Stimulated activated naive CD8-positive, alpha-beta T cell treated with anti-CD3 and anti-CD28 coated beads, Interleukin-15, amount 100 ng/mL, for 72 hours (primary cell): ENCODE data around the gene KCNJ5.
"Not testable (repeated sequence)": the region's sequence is repeated elsewhere in the genome, so short reads cannot be mapped to it uniquely, and the experiment has no call there.

Experiments used
- ATAC-seq: fragments of 150-1000 bp; cut with Tn5 transposase; 2 replicates; pipeline ENCODE4 v1.10.0; 2021; ENCODE audit warnings: mild to moderate bottlenecking, moderate library complexity
- DNase-seq, 2 donors: peaks; one replicate each; pipeline ENCODE4 v3.0.0; 2021 to 2022
- H3K27ac Mint-ChIP-seq, 2 donors: one replicate each; pipeline ENCODE4 v1.8.0; 2022; ENCODE audit warnings: mild to moderate bottlenecking in 2 of 2, mixed read lengths in 2 of 2, moderate library complexity in 2 of 2
- H3K27me3 Mint-ChIP-seq: one replicate; pipeline ENCODE4 v1.8.0; 2022; ENCODE audit warnings: mixed read lengths
- H3K4me1 Mint-ChIP-seq: one replicate; pipeline ENCODE4 v1.8.0; 2022; ENCODE audit warnings: mild to moderate bottlenecking, mixed read lengths
- H3K4me3 Mint-ChIP-seq, 2 donors: one replicate each; pipeline ENCODE4 v1.8.0; 2022; ENCODE audit warnings: mild to moderate bottlenecking in 2 of 2, mixed read lengths in 2 of 2, moderate library complexity in 1 of 2
- H3K9me3 Mint-ChIP-seq, 2 donors: one replicate each; pipeline ENCODE4 v1.8.0; 2022; ENCODE audit warnings: mixed read lengths in 2 of 2

The KCNJ5 gene

GRCh38 chr11:128911701-128912100, 20.5 kb downstream of the KCNJ5 start:
- H3K4me1 Mint-ChIP-seq = peaks cover under 1% of the 10 kb centered on the region
- no peak overlapping the region for H3K4me3 Mint-ChIP-seq
- H3K27ac Mint-ChIP-seq = no peak overlapping the region
- H3K27me3 Mint-ChIP-seq = peaks cover 63% of the 10 kb centered on the region
- DNase-seq = no peak
- no peak for ATAC-seq
- H3K9me3 Mint-ChIP-seq = peaks cover 0 to 9% of the 10 kb centered on the region in 2 donors

- H3K27me3 Mint-ChIP-seq = peaks cover 54% of the 10 kb centered on the region
- no peak overlapping the region for H3K27ac Mint-ChIP-seq
- H3K4me3 Mint-ChIP-seq = no peak overlapping the region
- H3K4me1 Mint-ChIP-seq = peaks cover 13% of the 10 kb centered on the region
- peaks cover 0 to 9% of the 10 kb centered on the region in 2 donors for H3K9me3 Mint-ChIP-seq
- DNase-seq (no peak), ATAC-seq (no peak)
Measured at GRCh38 chr11:128913806-128914205, 22.6 kb downstream of the KCNJ5 start.

- Mint-ChIP-seq H3K27ac (no peak overlapping the region), H3K27me3 (peaks cover 47% of the 10 kb centered on the region), H3K4me1 (peaks cover 19% of the 10 kb centered on the region), H3K4me3 (no peak overlapping the region), H3K9me3 (peaks cover 0 to 9% of the 10 kb centered on the region in 2 donors)
- no peak for DNase-seq
- no peak for ATAC-seq
Measured at GRCh38 chr11:128914216-128915148, 23.3 kb downstream of the KCNJ5 start.

GRCh38 chr11:128915149-128915521, 24.0 kb downstream of the KCNJ5 start:
- peaks cover 25% of the 10 kb centered on the region for H3K4me1 Mint-ChIP-seq
- no peak overlapping the region for H3K4me3 Mint-ChIP-seq
- H3K9me3 Mint-ChIP-seq = peaks cover 0 to 9% of the 10 kb centered on the region in 2 donors
- H3K27me3 Mint-ChIP-seq = peaks cover 42% of the 10 kb centered on the region
- DNase-seq (no peak), ATAC-seq (no peak)
- no peak overlapping the region for H3K27ac Mint-ChIP-seq

GRCh38 chr11:128916037-128916572, 24.9 kb downstream of the KCNJ5 start:
- H3K4me1 Mint-ChIP-seq = peaks cover 25% of the 10 kb centered on the region
- H3K27ac Mint-ChIP-seq = peak overlapping the region in 1 of 2 donors; percentile 31
- H3K27me3 Mint-ChIP-seq = peaks cover 46% of the 10 kb centered on the region

GRCh38 chr11:128916681-128917080, 25.5 kb downstream of the KCNJ5 start:
- peaks cover 49% of the 10 kb centered on the region for H3K27me3 Mint-ChIP-seq
- H3K4me1 Mint-ChIP-seq = peaks cover 26% of the 10 kb centered on the region
- no peak overlapping the region for H3K4me3 Mint-ChIP-seq
- H3K9me3 Mint-ChIP-seq = peaks cover 0 to 9% of the 10 kb centered on the region in 2 donors
- no peak for DNase-seq
- no peak for ATAC-seq
- H3K27ac Mint-ChIP-seq = peak overlapping the region in 1 of 2 donors; percentile 31

More at GRCh38 chr11:128916037-128916572, 24.9 kb downstream of the KCNJ5 start:
- ATAC-seq (no peak), DNase-seq (no peak)
- peaks cover 0 to 9% of the 10 kb centered on the region in 2 donors for H3K9me3 Mint-ChIP-seq
- H3K4me3 Mint-ChIP-seq = no peak overlapping the region

- DNase-seq (peak in 1 of 2 donors; percentile 20), ATAC-seq (peak; percentile 54)
- Mint-ChIP-seq H3K27ac (peak overlapping the region; percentile 77 to 92), H3K4me1 (peaks cover 30% of the 10 kb centered on the region), H3K9me3 (peaks cover 0 to 9% of the 10 kb centered on the region in 2 donors), H3K27me3 (peaks cover 49% of the 10 kb centered on the region), H3K4me3 (peak overlapping the region; percentile 7 to 64)
Measured at GRCh38 chr11:128917144-128917724, 26.1 kb downstream of the KCNJ5 start.

- Mint-ChIP-seq H3K4me3 (peak overlapping the region; percentile 77 to 78), H3K9me3 (peaks cover 0 to 9% of the 10 kb centered on the region in 2 donors), H3K4me1 (peaks cover 30% of the 10 kb centered on the region), H3K27ac (peak overlapping the region; percentile 90 to 96), H3K27me3 (peaks cover 37% of the 10 kb centered on the region)
- ATAC-seq (peak; percentile 63), DNase-seq (peak in 1 of 2 donors; percentile 34)
Measured at GRCh38 chr11:128919216-128919615, 28.1 kb downstream of the KCNJ5 start.

GRCh38 chr11:128919635-128920034, 28.5 kb downstream of the KCNJ5 start:
- not testable (repeated sequence) for ATAC-seq, H3K9me3 Mint-ChIP-seq, H3K4me3 Mint-ChIP-seq, DNase-seq
- Mint-ChIP-seq H3K4me1 (peaks cover 30% of the 10 kb centered on the region), H3K27ac (peak overlapping the region in 1 of 2 donors; percentile 96), H3K27me3 (peaks cover 33% of the 10 kb centered on the region)

GRCh38 chr11:128920666-128921065, 29.5 kb downstream of the KCNJ5 start:
- Mint-ChIP-seq H3K4me1 (peaks cover 30% of the 10 kb centered on the region), H3K27ac (no peak overlapping the region), H3K4me3 (no peak overlapping the region), H3K9me3 (peaks cover 0 to 7% of the 10 kb centered on the region in 2 donors), H3K27me3 (peaks cover 30% of the 10 kb centered on the region)
- ATAC-seq (no peak), DNase-seq (no peak)

- Mint-ChIP-seq H3K4me3 (no peak overlapping the region), H3K27me3 (peaks cover 22% of the 10 kb centered on the region), H3K9me3 (no peaks in the 10 kb centered on the region), H3K27ac (no peak overlapping the region), H3K4me1 (peaks cover 30% of the 10 kb centered on the region)
- peak; percentile 31 for ATAC-seq
- no peak for DNase-seq
Measured at GRCh38 chr11:128921793-128922192, 30.6 kb downstream of the KCNJ5 start.

- Mint-ChIP-seq H3K4me3 (no peak overlapping the region), H3K4me1 (peaks cover 29% of the 10 kb centered on the region), H3K9me3 (no peaks in the 10 kb centered on the region), H3K27ac (no peak overlapping the region), H3K27me3 (peaks cover 14% of the 10 kb centered on the region)
- DNase-seq (no peak), ATAC-seq (no peak)
Measured at GRCh38 chr11:128924104-128924503, 32.9 kb downstream of the KCNJ5 start.

- H3K4me3 Mint-ChIP-seq = no peak overlapping the region
- H3K4me1 Mint-ChIP-seq = peaks cover 29% of the 10 kb centered on the region
- H3K27ac Mint-ChIP-seq = no peak overlapping the region
Measured at GRCh38 chr11:128924510-128925249, 33.5 kb downstream of the KCNJ5 start.

GRCh38 chr11:128925250-128925600, 34.1 kb downstream of the KCNJ5 start:
- Mint-ChIP-seq H3K9me3 (no peaks in the 10 kb centered on the region), H3K27me3 (peaks cover 12% of the 10 kb centered on the region), H3K4me1 (peaks cover 27% of the 10 kb centered on the region), H3K27ac (no peak overlapping the region), H3K4me3 (no peak overlapping the region)
- DNase-seq (no peak), ATAC-seq (no peak)

More at GRCh38 chr11:128924510-128925249, 33.5 kb downstream of the KCNJ5 start:
- ATAC-seq (no peak), DNase-seq (no peak)
- H3K27me3 Mint-ChIP-seq = peaks cover 14% of the 10 kb centered on the region
- no peaks in the 10 kb centered on the region for H3K9me3 Mint-ChIP-seq

GRCh38 chr11:128926000-128926399, 34.8 kb downstream of the KCNJ5 start:
- Mint-ChIP-seq H3K4me3 (no peak overlapping the region), H3K4me1 (peaks cover 27% of the 10 kb centered on the region), H3K27ac (no peak overlapping the region), H3K9me3 (no peaks in the 10 kb centered on the region), H3K27me3 (peaks cover 4% of the 10 kb centered on the region)
- DNase-seq = no peak
- no peak for ATAC-seq
